HG02623 (cell line): ENCODE data around the gene CD109.

Experiments
- ATAC-seq: cut with Tn5 transposase; IDR thresholded peaks from one replicate; pipeline ENCODE4 v1.9.1; 2021; ENCODE audit warnings: moderate library complexity; ENCODE audit not compliant: unreplicated experiment

Gene CD109

GRCh38 chr6:73854998-73855718 lies 159.2 kb downstream of the CD109 start:
- peak; percentile 55 for ATAC-seq

- ATAC-seq, result no peak
Observed at GRCh38 chr6:73857341-73857890, 161.4 kb downstream of the CD109 start.

- ATAC-seq, result no peak
Observed at GRCh38 chr6:73858376-73858775, 162.4 kb downstream of the CD109 start.

GRCh38 chr6:73860303-73860702 lies 164.3 kb downstream of the CD109 start:
- ATAC-seq, result no peak

GRCh38 chr6:73866305-73866704 lies 170.3 kb downstream of the CD109 start:
- peak; percentile 40 for ATAC-seq

GRCh38 chr6:73867411-73867810 lies 171.4 kb downstream of the CD109 start:
- ATAC-seq, result no peak

- ATAC-seq, result no peak
Observed at GRCh38 chr6:73870907-73871306, 174.9 kb downstream of the CD109 start.

- no peak for ATAC-seq
Observed at GRCh38 chr6:73873081-73873480, 177.1 kb downstream of the CD109 start.
